ENCODE results near the gene VWA3A. TPM values are rescaled to one million over a fixed set of nuclear protein-coding genes. Genes with fewer than 3 reads are reported as not detected.

Gene VWA3A
- total and polyA plus RNA-seq, 2 donors (not counting 3 experiments of a cell fraction or from before 2014, with no cell fraction given) = 0.12 to 0.84 TPM

DNA sequence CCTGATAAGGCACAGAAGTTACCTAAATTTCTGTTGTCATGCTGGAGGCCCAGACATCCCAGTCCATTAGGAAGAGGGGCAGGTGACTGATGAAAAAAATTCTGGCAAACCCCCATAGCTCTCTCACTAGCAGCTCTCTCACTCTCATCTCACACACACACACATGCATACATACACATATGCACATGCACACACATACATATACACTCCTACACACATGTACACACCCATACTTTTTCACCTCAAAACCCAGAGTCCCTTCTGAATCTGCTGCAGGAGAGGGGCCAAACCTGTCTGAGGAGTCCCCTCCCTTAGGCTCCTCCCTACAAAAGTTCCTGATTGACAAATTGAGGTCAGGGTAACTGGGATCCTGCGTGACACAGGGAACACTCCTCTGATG is 47.4 kb downstream of the VWA3A start:
- Histone ChIP-seq H2AFZ (ENCODE audit: low read depth, low read length) (no peak overlapping the region), H3K4me2 (ENCODE audit: insufficient read depth, low read length) (no peak overlapping the region), H3K9me3 (replicated peaks; ENCODE audit: control insufficient read depth, insufficient read depth, low read length) (no peaks in the 10 kb centered on the region), H3K9ac (replicated peaks; ENCODE audit: extremely low read depth, insufficient read depth, low read length) (no peak overlapping the region), H4K20me1 (replicated peaks; ENCODE audit: control insufficient read depth, extremely low read depth, insufficient read depth, low read length) (no peaks in the 10 kb centered on the region), H3K27me3 (ENCODE audit: control insufficient read depth in 2 of 2, insufficient read depth in 2 of 2, low read length in 2 of 2) (peaks cover 0 to 4% of the 10 kb centered on the region in 2 experiments), H3K79me2 (ENCODE audit: control insufficient read depth, insufficient read depth, low read length) (no peaks in the 10 kb centered on the region), H3K4me3 (replicated peaks in 1 of 3; ENCODE audit: insufficient read depth in 1 of 3, low read depth in 1 of 3, low read length in 3 of 3) (no peak overlapping the region), H3K4me1 (ENCODE audit: control insufficient read depth, extremely low read depth, insufficient read depth, low read length) (no peaks in the 10 kb centered on the region), H3K36me3 (ENCODE audit: control insufficient read depth in 2 of 2, extremely low read depth in 1 of 2, insufficient read depth in 2 of 2, low read length in 2 of 2) (no peaks in the 10 kb centered on the region), H3K27ac (ENCODE audit: insufficient read depth, low read depth, low read length) (no peak overlapping the region), H3K9me1 (replicated peaks; ENCODE audit: control insufficient read depth, extremely low read depth, insufficient read depth, low read length) (no peaks in the 10 kb centered on the region)
- ChIA-PET POLR2A (no interaction called here), CTCF (interaction anchor here (1.2 kb wide), 1 partner anchor 17 kb away, joined by 3 read pairs; no protein-coding TSS in a partner anchor)
- no peak for TF ChIP-seq GATA2 (IDR thresholded peaks at IDR 0.05; ENCODE audit: insufficient read depth, insufficient read length, low read depth, low read length)
- TF ChIP-seq JUN (IDR thresholded peaks at IDR 0.05; ENCODE audit: borderline replicate concordance, insufficient read depth, insufficient read length, low read depth) = no peak
- no peak for TF ChIP-seq POLR2AphosphoS5 (IDR thresholded peaks at IDR 0.05; ENCODE audit: insufficient read depth, low read depth, low read length)
- TF ChIP-seq MYC (IDR thresholded peaks at IDR 0.05; ENCODE audit: low read depth, low read length) = no peak
- TF ChIP-seq POLR2A (IDR thresholded peaks at IDR 0.05; ENCODE audit: low read depth, low read length) = no peak
- no peak for TF ChIP-seq EZH2 (IDR thresholded peaks at IDR 0.05; ENCODE audit: borderline replicate concordance, low read depth, low read length, severe bottlenecking)
- TF ChIP-seq, protein P1, sequence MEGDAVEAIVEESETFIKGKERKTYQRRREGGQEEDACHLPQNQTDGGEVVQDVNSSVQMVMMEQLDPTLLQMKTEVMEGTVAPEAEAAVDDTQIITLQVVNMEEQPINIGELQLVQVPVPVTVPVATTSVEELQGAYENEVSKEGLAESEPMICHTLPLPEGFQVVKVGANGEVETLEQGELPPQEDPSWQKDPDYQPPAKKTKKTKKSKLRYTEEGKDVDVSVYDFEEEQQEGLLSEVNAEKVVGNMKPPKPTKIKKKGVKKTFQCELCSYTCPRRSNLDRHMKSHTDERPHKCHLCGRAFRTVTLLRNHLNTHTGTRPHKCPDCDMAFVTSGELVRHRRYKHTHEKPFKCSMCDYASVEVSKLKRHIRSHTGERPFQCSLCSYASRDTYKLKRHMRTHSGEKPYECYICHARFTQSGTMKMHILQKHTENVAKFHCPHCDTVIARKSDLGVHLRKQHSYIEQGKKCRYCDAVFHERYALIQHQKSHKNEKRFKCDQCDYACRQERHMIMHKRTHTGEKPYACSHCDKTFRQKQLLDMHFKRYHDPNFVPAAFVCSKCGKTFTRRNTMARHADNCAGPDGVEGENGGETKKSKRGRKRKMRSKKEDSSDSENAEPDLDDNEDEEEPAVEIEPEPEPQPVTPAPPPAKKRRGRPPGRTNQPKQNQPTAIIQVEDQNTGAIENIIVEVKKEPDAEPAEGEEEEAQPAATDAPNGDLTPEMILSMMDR (IDR thresholded peaks at IDR 0.05; ENCODE audit: extremely low read depth in 1 of 2, insufficient read depth in 1 of 2, low read depth in 1 of 2, low read length in 2 of 2) = no peak
- TF ChIP-seq FOS (IDR thresholded peaks at IDR 0.05; ENCODE audit: borderline replicate concordance, insufficient read depth, low read length) = no peak
- TF ChIP-seq, protein P2, sequence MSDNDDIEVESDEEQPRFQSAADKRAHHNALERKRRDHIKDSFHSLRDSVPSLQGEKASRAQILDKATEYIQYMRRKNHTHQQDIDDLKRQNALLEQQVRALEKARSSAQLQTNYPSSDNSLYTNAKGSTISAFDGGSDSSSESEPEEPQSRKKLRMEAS (IDR thresholded peaks at IDR 0.05; ENCODE audit: insufficient read depth, insufficient read length) = no peak
- no TSS peak for BruUV-seq (replicated peaks)
- FAIRE-seq (no peak), DNase-seq (ENCODE audit: low read depth, low spot score) (no peak)
- dilution Hi-C loops (cut with MboI; ENCODE audit: extremely low pct_ligation_motif_present, low sequenced_read_pairs) = no loop called here
- intact Hi-C loops (cut with micrococcal nuclease) = no loop called here

Data from endothelial cell of umbilical vein (primary cell).